SJSA1 (cell line): ENCODE results near the gene S100PBP. TPM values are rescaled to one million over a fixed set of nuclear protein-coding genes. Genes with fewer than 3 reads are reported as not detected.

Source experiments
- DNase-seq, 2 experiments: peaks; one replicate each; pipeline ENCODE4 v3.0.0-alpha.2; 2015 to 2020; ENCODE audit warnings: low spot score in 2 of 2, low read depth in 1 of 2
- H3K27ac ChIP-seq: fragments of 250-450 bp; sonication (Bioruptor Pico); 2 replicates; pipeline ENCODE4 v1.5.1; 2020; ENCODE audit warnings: mild to moderate bottlenecking, moderate library complexity
- H3K27me3 ChIP-seq: fragments of 250-450 bp; sonication (Bioruptor Pico); replicated peaks from 2 replicates; pipeline ENCODE4 v1.5.1; 2020; ENCODE audit warnings: mild to moderate bottlenecking, moderate library complexity
- H3K36me3 ChIP-seq: fragments of 250-450 bp; sonication (Bioruptor Pico); 2 replicates; pipeline ENCODE4 v1.5.1; 2020; ENCODE audit warnings: mild to moderate bottlenecking
- H3K4me1 ChIP-seq: fragments of 250-450 bp; sonication (Bioruptor Pico); replicated peaks from 2 replicates; pipeline ENCODE4 v1.6.1; 2021; ENCODE audit warnings: mild to moderate bottlenecking
- H3K4me3 ChIP-seq: fragments of 250-450 bp; sonication (Bioruptor Pico); 2 replicates; pipeline ENCODE4 v1.5.1; 2020; ENCODE audit warnings: mild to moderate bottlenecking
- H3K9me3 ChIP-seq: fragments of 250-450 bp; sonication (Bioruptor Pico); replicated peaks from 2 replicates; pipeline ENCODE4 v1.5.1; 2020; ENCODE audit warnings: mild to moderate bottlenecking
- total RNA-seq: library from RNA; depleted of rRNA; stranded (reverse); fragments of >200 nt; shearing (Covaris generic); gene quantifications from 2 replicates; pipeline ENCODE4 v1.2.3, GENCODE V29; 2014; rRNA removed

The S100PBP gene
- total RNA-seq = 27.5 and 67.8 TPM in 2 replicates

GRCh38 chr1:32817159-32817814 is at the start of gene S100PBP, which contains the start of gene YARS1:
TSS of gene S100PBP (plus strand) at chr1:32817653. CDS start at chr1:32826100, 8,447 bp downstream.
TSS of gene YARS1 (minus strand) at chr1:32817358. CDS start at chr1:32817244, 114 bp downstream.
- H3K4me3 ChIP-seq = peak within 1 kb of the TSS; percentile 84
- DNase-seq = peak; percentile 97 to 100
- peaks cover 33% of the 10 kb centered on the region for H3K4me1 ChIP-seq
- H3K27me3 ChIP-seq = no peaks in the 10 kb centered on the region
- peak within 1 kb of the TSS; percentile 94 for H3K27ac ChIP-seq
- H3K9me3 ChIP-seq = no peaks in the 10 kb centered on the region
- H3K36me3 ChIP-seq = peaks cover 40% of the 10 kb centered on the region

DNA sequence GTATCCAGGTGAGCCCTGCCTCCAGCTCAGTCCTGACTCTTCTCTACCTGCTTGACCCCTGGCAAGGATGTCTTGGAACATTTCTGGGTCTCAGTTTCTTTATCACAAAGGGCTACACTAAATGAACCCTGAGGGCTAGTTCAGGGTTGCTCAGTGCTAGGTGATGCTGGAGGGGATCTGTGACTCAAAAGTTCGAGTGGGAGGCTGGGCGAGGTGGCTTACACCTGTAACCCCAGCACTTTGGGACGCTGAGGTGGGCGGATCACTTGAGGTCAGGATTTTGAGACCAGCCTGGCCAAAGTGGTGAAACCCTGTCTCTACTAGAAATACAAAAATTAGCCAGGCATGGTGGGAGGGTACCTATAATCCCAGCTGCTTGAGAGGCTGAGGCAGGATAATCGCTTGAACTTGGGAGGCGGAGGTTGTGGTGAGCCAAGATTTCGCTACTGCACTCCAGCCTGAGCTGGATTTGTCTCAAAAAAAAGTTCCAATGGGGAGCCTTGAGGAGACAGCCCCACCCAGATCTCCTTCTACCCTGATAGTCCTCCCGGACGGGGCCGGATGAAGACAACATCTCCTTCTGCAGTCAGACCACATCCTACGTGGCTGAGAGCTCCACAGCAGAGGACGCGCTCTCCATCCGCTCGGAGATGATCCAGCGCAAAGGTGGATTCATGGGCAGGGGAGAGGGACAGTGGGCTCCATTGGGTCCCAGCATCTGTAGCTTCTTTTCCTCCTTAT is 49.2 kb upstream of the S100PBP start:
- Histone ChIP-seq H3K27ac (no peak overlapping the region), H3K9me3 (no peaks in the 10 kb centered on the region)
- DNase-seq = no peak

DNA sequence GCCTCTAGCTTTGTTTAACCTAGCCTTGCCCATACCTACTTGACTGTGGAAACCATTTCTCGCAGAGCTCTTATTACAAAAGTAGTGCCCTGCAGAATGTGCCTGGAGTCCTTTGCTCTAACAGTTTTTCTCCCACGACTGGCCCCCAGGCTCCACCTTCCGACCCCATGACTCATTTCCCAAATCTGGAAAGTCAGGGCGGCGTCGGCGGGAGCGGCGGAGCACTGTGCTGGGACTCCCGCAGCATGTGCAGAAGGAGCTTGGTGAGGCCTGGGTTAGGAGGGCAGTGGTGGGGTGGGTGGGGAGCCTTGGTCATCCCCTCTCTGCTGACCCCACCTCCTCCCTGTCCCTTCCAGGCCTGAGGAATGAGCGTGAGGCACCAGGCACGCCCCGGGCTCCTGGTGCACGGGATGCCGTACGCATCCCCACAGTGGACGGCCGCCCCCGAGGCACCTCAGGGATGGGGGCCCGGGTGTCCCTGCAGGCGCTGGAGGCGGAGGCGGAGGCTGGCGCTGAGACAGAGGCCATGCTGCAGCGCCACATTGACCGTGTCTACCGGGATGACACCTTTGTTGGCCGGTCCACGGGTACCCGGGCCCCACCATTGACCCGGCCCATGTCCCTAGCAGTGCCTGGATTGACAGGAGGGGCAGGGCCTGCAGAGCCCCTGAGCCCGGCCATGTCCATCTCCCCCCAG is 47.8 kb upstream of the S100PBP start:
- Histone ChIP-seq H3K9me3 (no peaks in the 10 kb centered on the region), H3K27me3 (no peaks in the 10 kb centered on the region), H3K27ac (no peak overlapping the region), H3K4me1 (peaks cover 53% of the 10 kb centered on the region), H3K36me3 (peaks cover 75% of the 10 kb centered on the region), H3K4me3 (no peak overlapping the region)
- peak; percentile 54 to 75 for DNase-seq

More for the DNA sequence above, 49.2 kb upstream of the S100PBP start:
- no peaks in the 10 kb centered on the region for H3K27me3 ChIP-seq
- H3K4me3 ChIP-seq = no peak overlapping the region
- H3K4me1 ChIP-seq = peaks cover 59% of the 10 kb centered on the region
- H3K36me3 ChIP-seq = peaks cover 73% of the 10 kb centered on the region

DNA sequence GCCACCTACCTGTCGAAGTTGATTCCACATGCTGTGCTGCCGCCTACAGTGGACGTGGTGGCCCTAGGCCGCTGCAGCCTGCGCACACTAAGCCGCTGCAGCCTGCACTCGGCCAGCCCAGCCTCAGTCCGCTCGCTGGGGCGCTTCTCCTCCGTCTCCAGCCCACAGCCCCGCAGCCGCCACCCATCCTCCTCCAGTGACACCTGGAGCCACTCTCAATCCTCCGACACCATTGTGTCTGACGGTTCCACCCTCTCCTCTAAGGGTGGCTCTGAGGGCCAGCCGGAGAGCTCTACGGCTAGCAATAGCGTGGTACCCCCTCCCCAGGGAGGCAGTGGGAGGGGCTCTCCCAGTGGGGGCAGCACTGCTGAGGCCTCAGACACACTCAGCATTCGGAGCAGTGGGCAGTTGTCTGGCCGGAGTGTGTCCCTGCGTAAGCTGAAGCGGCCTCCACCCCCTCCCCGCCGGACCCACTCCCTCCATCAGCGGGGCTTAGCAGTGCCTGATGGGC is 47.2 kb upstream of the S100PBP start:
- no peak overlapping the region for H3K4me3 ChIP-seq
- H3K27ac ChIP-seq = no peak overlapping the region
- H3K36me3 ChIP-seq = peaks cover 75% of the 10 kb centered on the region
- no peaks in the 10 kb centered on the region for H3K9me3 ChIP-seq
- peaks cover 55% of the 10 kb centered on the region for H3K4me1 ChIP-seq
- no peaks in the 10 kb centered on the region for H3K27me3 ChIP-seq
- DNase-seq = no peak

DNA sequence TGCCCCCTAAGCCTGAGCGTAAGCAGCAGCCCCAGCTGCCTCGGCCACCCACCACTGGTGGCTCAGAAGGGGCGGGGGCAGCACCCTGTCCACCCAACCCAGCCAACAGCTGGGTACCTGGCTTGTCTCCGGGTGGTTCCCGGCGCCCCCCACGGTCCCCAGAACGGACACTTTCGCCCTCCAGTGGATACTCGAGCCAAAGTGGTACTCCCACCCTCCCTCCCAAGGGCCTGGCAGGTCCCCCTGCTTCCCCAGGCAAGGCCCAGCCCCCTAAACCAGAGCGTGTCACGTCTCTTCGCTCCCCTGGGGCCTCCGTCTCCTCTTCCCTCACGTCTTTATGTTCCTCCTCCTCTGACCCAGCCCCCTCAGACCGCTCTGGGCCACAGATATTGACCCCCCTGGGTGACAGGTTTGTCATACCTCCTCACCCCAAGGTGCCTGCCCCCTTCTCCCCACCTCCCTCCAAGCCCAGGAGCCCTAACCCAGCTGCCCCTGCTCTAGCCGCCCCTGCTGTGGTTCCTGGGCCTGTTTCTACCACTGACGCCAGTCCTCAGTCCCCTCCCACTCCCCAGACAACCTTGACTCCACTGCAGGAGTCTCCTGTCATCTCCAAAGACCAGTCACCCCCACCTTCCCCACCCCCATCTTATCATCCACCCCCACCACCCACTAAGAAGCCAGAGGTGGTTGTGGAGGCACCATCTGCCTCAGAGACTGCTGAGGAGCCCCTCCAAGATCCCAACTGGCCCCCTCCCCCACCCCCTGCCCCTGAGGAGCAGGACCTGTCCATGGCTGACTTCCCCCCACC is 46.5 kb upstream of the S100PBP start:
- no peak overlapping the region for H3K4me3 ChIP-seq
- no peaks in the 10 kb centered on the region for H3K27me3 ChIP-seq
- H3K9me3 ChIP-seq = no peaks in the 10 kb centered on the region
- H3K36me3 ChIP-seq = peaks cover 79% of the 10 kb centered on the region
- no peak overlapping the region for H3K27ac ChIP-seq
- peaks cover 61% of the 10 kb centered on the region for H3K4me1 ChIP-seq
- no peak for DNase-seq

DNA sequence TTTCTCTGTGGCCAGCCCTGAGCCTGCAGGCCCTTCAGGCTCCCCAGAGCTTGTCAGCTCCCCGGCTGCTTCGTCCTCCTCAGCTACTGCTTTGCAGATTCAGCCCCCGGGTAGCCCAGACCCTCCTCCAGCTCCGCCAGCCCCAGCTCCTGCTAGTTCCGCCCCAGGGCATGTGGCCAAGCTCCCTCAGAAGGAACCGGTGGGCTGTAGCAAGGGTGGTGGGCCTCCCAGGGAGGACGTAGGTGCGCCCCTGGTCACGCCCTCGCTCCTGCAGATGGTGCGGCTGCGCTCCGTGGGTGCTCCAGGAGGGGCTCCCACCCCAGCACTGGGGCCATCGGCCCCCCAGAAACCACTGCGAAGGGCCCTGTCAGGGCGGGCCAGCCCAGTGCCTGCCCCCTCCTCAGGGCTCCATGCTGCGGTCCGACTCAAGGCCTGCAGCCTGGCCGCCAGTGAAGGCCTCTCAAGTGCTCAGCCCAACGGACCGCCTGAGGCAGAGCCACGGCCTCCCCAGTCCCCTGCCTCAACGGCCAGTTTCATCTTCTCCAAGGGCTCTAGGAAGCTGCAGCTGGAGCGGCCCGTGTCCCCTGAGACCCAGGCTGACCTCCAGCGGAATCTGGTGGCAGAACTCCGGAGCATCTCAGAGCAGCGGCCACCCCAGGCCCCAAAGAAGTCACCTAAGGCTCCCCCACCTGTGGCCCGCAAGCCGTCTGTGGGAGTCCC is 45.7 kb upstream of the S100PBP start:
- peaks cover 87% of the 10 kb centered on the region for H3K36me3 ChIP-seq
- H3K27ac ChIP-seq = no peak overlapping the region
- H3K27me3 ChIP-seq = no peaks in the 10 kb centered on the region
- DNase-seq = no peak
- no peaks in the 10 kb centered on the region for H3K9me3 ChIP-seq
- H3K4me1 ChIP-seq = peaks cover 59% of the 10 kb centered on the region
- no peak overlapping the region for H3K4me3 ChIP-seq

DNA sequence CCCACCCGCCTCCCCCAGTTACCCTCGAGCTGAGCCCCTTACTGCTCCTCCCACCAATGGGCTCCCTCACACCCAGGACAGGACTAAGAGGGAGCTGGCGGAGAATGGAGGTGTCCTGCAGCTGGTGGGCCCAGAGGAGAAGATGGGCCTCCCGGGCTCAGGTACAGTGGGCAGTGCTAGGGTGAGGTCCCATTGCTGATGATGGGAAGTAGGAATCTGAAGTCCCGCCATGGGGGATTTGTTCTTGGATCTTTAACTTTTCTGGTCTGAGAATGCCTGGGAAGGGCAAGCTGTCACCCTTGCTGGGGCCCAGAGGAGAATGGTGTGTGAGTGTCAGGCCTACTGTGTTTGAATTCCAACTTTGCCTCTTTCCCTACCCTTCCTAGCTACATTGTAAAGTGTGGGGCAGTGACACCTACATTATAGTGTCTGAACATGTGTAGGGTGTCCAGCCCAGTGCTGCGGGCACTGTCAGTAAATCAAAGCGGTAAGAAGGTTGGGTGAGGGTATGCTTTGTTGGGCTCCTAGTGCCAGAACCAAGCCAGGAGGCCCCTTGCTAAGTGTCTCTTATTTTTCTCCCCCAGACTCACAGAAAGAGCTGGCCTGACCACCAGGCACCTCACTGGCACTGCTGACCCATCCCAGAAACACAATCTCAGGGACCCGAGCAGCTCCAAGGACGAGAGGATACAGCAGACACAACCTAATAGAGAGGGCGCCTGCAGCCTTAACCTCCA is 45.0 kb upstream of the S100PBP start:
- no peak overlapping the region for H3K27ac ChIP-seq
- no peaks in the 10 kb centered on the region for H3K9me3 ChIP-seq
- no peak overlapping the region for H3K4me3 ChIP-seq
- H3K4me1 ChIP-seq = peaks cover 52% of the 10 kb centered on the region
- no peak for DNase-seq
- no peaks in the 10 kb centered on the region for H3K27me3 ChIP-seq
- peaks cover 93% of the 10 kb centered on the region for H3K36me3 ChIP-seq

DNA sequence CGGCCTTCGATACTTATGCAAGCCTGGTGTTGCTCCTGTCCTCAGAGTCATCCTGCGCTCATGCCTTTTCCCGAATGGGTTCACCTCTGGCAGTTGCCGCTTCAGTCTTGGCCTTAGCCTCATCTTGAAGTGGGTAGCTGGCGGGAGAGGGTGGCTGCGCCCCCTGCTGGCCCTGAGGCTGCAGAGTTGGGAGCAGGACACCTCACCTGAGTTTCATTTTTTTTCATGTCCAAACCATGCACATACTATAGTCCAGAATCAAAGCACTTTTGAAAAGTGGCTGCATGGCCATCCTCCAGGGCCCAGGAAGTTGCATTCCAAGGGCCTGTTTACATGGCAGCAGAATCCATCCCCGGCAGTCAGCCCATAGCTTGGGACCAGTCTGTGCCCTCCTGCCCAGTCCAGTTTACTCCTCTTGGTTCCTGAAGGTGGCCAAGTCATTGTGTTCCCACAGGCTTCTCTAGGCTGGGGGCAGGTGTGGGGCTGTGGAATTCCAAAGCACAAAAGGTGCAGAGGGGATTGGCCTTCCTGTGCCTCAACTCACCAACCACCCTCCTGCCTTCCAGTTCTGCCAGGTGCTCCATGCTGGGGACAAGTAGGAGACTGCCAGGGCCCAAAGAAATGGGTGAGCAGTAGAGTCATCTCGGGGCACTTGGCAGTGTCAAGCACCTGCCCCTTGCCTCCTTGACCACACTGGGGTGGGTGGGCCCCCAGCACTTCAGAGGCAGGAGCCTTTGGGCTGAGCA is 44.3 kb upstream of the S100PBP start:
- DNase-seq = peak; percentile 66 to 84
- Histone ChIP-seq H3K27ac (no peak overlapping the region), H3K9me3 (no peaks in the 10 kb centered on the region), H3K4me3 (no peak overlapping the region), H3K4me1 (peaks cover 48% of the 10 kb centered on the region), H3K27me3 (no peaks in the 10 kb centered on the region), H3K36me3 (peaks cover 93% of the 10 kb centered on the region)

DNA sequence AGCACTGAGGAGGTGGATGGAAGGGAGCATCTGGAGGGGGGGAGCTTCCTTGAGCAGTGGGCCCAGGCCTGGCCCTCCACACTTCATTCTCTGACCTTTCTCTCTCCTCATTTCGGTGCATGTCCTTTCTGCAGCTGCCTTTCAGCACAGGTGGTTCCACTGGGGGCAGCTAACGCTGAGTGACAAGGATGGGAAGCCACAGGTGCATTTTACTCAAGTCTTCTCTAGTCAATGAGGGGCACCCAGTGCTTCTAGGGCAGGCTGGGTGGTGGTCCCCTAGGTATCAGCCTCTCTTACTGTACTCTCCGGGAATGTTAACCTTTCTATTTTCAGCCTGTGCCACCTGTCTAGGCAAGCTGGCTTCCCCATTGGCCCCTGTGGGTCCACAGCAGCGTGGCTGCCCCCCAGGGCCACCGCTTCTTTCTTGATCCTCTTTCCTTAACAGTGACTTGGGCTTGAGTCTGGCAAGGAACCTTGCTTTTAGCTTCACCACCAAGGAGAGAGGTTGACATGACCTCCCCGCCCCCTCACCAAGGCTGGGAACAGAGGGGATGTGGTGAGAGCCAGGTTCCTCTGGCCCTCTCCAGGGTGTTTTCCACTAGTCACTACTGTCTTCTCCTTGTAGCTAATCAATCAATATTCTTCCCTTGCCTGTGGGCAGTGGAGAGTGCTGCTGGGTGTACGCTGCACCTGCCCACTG is 43.5 kb upstream of the S100PBP start:
- no peak overlapping the region for H3K27ac ChIP-seq
- peaks cover 43% of the 10 kb centered on the region for H3K4me1 ChIP-seq
- no peak for DNase-seq
- H3K9me3 ChIP-seq = no peaks in the 10 kb centered on the region
- H3K36me3 ChIP-seq = peaks cover 90% of the 10 kb centered on the region
- H3K27me3 ChIP-seq = no peaks in the 10 kb centered on the region
- H3K4me3 ChIP-seq = no peak overlapping the region

- Histone ChIP-seq H3K27me3 (no peaks in the 10 kb centered on the region), H3K27ac (no peak overlapping the region), H3K4me3 (no peak overlapping the region), H3K4me1 (peaks cover 38% of the 10 kb centered on the region), H3K9me3 (no peaks in the 10 kb centered on the region), H3K36me3 (peaks cover 90% of the 10 kb centered on the region)
- DNase-seq = no peak
Measured at GRCh38 chr1:32774464-32774808, 43.0 kb upstream of the S100PBP start.

DNA sequence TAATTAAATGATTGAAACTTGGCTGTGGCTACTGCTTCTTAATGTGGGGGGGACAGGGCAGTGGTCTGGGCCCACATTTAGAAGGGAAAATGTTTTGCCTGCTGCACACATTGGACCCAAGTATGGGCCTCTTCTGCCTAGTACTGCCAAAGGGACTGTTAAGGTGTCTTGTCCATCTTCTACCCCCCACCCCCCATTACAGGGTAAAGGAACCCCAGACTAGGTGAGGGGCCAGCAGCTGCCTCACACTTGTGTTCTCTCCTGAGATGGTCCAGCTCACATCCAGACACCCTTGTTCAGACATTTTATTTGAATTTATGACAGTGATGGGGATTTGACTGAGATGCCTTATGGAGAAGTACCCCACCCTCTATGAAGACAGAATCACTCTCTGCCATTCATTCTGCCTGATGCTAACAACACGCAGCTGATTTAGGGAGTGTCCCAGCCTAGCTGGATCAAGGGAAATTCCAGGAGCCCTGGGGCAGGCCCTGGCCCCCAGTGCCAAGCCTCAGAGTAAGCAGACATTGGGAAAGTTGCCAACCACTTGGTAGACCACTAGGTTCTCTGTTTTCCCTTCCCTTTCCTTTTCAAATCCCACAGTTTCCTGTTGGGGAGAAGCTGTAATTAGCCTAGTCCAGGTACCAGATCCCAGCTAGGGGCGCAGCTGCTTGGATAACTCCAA is 42.4 kb upstream of the S100PBP start:
- no peak overlapping the region for H3K4me3 ChIP-seq
- DNase-seq = peak; percentile 84 to 89
- H3K4me1 ChIP-seq = peaks cover 31% of the 10 kb centered on the region
- no peaks in the 10 kb centered on the region for H3K27me3 ChIP-seq
- no peaks in the 10 kb centered on the region for H3K9me3 ChIP-seq
- H3K27ac ChIP-seq = peak overlapping the region; percentile 1
- peaks cover 90% of the 10 kb centered on the region for H3K36me3 ChIP-seq
